A673 (cell line): ENCODE measurements around the gene IRF2BP2. TPM values are rescaled to one million over a fixed set of nuclear protein-coding genes. Genes with fewer than 3 reads are reported as not detected.
"Not testable (repeated sequence)": the region's sequence is repeated elsewhere in the genome, so short reads cannot be mapped to it uniquely, and the experiment has no call there.

Experiments used
- BruUV-seq: library from RNA; stranded (reverse); fragments of 400-500 nt; replicated peaks from 2 replicates; lab custom pipeline; 2021; lab: Mats Ljungman, UMichigan
- CTCF ChIA-PET: fragments of 300-600 bp; sonication (Branson Sonifier 250); formaldehyde crosslinking; loops from one replicate; lab custom pipeline; 2022; ENCODE audit warnings: antibody characterized with exemption; lab: Charles Lee
- POLR2A ChIA-PET: fragments of 300-600 bp; sonication (Branson Sonifier 250); formaldehyde crosslinking; loops from one replicate; lab custom pipeline; 2022; ENCODE audit warnings: antibody characterized with exemption; ENCODE audit not compliant: low non-redundant PET; lab: Charles Lee
- DNase-seq: peaks from one replicate; pipeline ENCODE4 v3.0.0-alpha.2; 2015; ENCODE audit warnings: low spot score
- H3K27ac ChIP-seq: fragments of 200-600 bp; sonication (generic); 2 replicates; pipeline ENCODE4 v1.5.1; 2016; ENCODE audit warnings: mixed run types, low read depth, mild to moderate bottlenecking, mixed read lengths, antibody characterized with exemption, low read length; ENCODE audit not compliant: poor library complexity, severe bottlenecking
- H3K27me3 ChIP-seq: fragments of 200-600 bp; sonication (generic); replicated peaks from 2 replicates; pipeline ENCODE4 v1.6.1; 2017; ENCODE audit warnings: mixed run types, low read depth, mild to moderate bottlenecking, mixed read lengths, antibody characterized with exemption, low read length; ENCODE audit not compliant: insufficient read depth, poor library complexity
- H3K36me3 ChIP-seq: fragments of 200-600 bp; sonication (generic); 2 replicates; pipeline ENCODE4 v1.6.1; 2016; ENCODE audit warnings: mixed run types, mild to moderate bottlenecking, mixed read lengths, antibody characterized with exemption, low read length; ENCODE audit not compliant: insufficient read depth, poor library complexity, severe bottlenecking
- H3K4me1 ChIP-seq: fragments of 200-600 bp; sonication (generic); 2 replicates; pipeline ENCODE4 v1.6.1; 2017; ENCODE audit warnings: mixed run types, mild to moderate bottlenecking, mixed read lengths, antibody characterized with exemption, low read length; ENCODE audit not compliant: insufficient read depth, poor library complexity, severe bottlenecking
- H3K4me3 ChIP-seq: fragments of 200-600 bp; sonication (generic); 2 replicates; pipeline ENCODE4 v1.5.1; 2016; ENCODE audit warnings: low read depth, mixed run types, mild to moderate bottlenecking, mixed read lengths, low read length; ENCODE audit not compliant: poor library complexity, severe bottlenecking
- H3K9me3 ChIP-seq: fragments of 200-600 bp; sonication (generic); 2 replicates; pipeline ENCODE4 v1.6.1; 2016; ENCODE audit warnings: mixed run types, low read depth, mild to moderate bottlenecking, mixed read lengths, antibody characterized with exemption, low read length; ENCODE audit not compliant: poor library complexity, severe bottlenecking
- EZH2 ChIP-seq: fragments of 200-600 bp; sonication (generic); IDR thresholded peaks from 2 replicates; pipeline ENCODE4 v1.6.1; 2017; ENCODE audit warnings: borderline replicate concordance, low read depth, mild to moderate bottlenecking, mixed read lengths, antibody characterized with exemption, low read length; ENCODE audit not compliant: poor library complexity, severe bottlenecking
- intact Hi-C: fragments of 100-400 bp; cut with micrococcal nuclease; formaldehyde crosslinking; loops from one replicate; pipeline ENCODE4 v1.10.0; 2022; ENCODE audit not compliant: unreplicated experiment
- total RNA-seq: library from RNA; stranded (reverse); gene quantifications from 2 replicates; pipeline ENCODE4 v1.2.3, GENCODE V29; 2021
- TF ChIP-seq, protein P1 (sequence below): fragments of 300-800, 200-600 bp; sonication (generic); conservative IDR thresholded peaks from 2 replicates; pipeline ENCODE4 v1.5.1; 2017; ENCODE audit warnings: low read depth, mild to moderate bottlenecking, antibody characterized with exemption, low read length, moderate library complexity, mixed read lengths

The IRF2BP2 gene
- total RNA-seq, 1 experiment from 2014 or later = 43.8 TPM

DNA sequence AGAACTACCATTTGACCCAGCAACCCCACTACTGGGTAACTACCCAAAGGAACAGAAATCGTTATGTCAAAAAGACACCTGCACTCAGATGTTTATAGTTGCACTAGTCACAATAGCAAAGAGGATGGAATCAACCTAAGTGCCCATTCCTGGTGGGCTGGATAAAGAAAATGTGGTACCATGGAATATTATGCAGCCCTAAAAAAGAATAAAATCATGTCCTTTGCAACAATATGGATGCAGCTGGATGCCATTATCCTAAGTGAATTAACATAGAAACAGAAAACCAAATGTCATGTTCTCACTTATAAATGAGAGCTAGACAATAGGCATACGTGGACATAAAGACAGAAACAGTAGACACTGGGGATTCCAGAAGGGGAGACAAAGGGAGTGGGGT lies 32.5 kb upstream of the IRF2BP2 start:
- intact Hi-C loops = no loop called here
- DNase-seq = no peak
- Histone ChIP-seq H3K27ac (no peak overlapping the region), H3K4me1 (no peaks in the 10 kb centered on the region), H3K9me3 (no peaks in the 10 kb centered on the region), H3K4me3 (no peak overlapping the region), H3K36me3 (no peaks in the 10 kb centered on the region), H3K27me3 (no peaks in the 10 kb centered on the region)
- TF ChIP-seq, protein P1, sequence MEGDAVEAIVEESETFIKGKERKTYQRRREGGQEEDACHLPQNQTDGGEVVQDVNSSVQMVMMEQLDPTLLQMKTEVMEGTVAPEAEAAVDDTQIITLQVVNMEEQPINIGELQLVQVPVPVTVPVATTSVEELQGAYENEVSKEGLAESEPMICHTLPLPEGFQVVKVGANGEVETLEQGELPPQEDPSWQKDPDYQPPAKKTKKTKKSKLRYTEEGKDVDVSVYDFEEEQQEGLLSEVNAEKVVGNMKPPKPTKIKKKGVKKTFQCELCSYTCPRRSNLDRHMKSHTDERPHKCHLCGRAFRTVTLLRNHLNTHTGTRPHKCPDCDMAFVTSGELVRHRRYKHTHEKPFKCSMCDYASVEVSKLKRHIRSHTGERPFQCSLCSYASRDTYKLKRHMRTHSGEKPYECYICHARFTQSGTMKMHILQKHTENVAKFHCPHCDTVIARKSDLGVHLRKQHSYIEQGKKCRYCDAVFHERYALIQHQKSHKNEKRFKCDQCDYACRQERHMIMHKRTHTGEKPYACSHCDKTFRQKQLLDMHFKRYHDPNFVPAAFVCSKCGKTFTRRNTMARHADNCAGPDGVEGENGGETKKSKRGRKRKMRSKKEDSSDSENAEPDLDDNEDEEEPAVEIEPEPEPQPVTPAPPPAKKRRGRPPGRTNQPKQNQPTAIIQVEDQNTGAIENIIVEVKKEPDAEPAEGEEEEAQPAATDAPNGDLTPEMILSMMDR = no peak
- no peak for TF ChIP-seq EZH2
- BruUV-seq = no TSS peak
- POLR2A ChIA-PET = no interaction called here
- CTCF ChIA-PET = no interaction called here

DNA sequence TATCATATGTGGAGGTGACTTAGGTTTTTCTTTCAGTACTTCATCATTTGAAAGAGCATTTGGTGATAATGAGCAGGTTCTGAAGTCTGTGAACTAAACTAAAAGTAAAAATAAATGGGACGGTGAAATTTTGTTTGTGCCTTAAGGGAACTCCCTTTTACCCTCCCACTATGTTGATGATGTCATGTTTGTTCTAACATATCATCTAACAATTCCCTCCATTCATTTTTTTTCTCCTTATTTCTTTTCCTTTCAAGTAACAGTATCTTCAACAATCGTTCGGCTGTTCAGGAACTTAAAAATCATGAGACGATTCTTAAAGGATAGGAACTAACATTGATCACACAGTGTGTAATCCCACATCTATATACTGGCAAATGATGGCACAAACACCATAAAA lies 30.0 kb upstream of the IRF2BP2 start:
- no peaks in the 10 kb centered on the region for H3K27me3 ChIP-seq
- H3K36me3 ChIP-seq = no peaks in the 10 kb centered on the region
- H3K4me3 ChIP-seq = no peak overlapping the region
- intact Hi-C loops = no loop called here
- no peak for TF ChIP-seq EZH2
- TF ChIP-seq, protein P1 = no peak
- H3K4me1 ChIP-seq = no peaks in the 10 kb centered on the region
- no peak overlapping the region for H3K27ac ChIP-seq
- no TSS peak for BruUV-seq
- DNase-seq = no peak
- CTCF ChIA-PET = no interaction called here
- H3K9me3 ChIP-seq = no peaks in the 10 kb centered on the region
- POLR2A ChIA-PET = no interaction called here

DNA sequence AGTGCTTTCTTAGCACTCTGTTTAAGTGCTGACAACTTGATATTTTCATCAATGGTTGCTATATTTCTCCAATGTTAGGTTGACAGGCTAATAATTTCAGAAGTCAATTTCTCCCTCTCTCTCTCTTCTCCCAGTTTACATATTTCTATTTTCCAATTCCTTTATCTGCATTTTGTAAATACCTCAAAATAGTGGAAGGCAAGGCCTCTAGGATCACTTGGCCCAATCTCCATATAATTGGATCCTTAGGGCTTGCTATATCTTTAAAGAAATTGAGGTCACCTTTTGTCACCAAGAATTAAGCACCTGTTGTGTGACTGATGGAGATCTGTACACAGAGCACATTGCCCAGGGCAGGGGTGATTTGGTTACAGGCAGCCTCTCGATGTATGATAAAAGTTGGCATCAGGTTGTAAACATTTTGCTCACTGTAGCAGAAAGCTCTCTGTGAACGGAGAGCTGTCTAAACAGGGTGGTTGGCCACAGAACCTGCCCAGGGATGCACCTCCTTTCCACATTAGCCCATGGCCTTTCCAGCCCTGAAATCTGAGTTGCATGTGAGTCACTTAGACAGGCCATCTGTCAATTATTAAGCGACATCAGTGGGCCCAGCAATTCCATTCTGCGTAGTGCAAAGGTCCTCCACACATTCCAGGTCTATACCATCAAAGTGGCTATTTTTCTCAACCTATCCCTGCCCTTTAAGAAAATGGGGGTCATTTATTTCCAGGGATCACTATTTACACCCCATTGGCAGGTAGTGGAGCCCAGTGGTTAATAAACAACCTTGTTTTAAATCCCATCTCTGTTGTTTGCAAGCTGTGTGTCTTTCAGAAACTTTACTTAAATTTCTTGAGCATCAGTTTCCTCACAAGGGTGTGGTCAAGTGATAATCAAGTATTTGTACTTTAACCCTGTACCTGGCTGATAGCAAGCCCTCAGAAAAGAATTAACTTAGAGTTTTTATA lies 29.1 kb upstream of the IRF2BP2 start:
- TF ChIP-seq, protein P1 = no peak
- Histone ChIP-seq H3K36me3 (no peaks in the 10 kb centered on the region), H3K4me1 (no peaks in the 10 kb centered on the region), H3K4me3 (no peak overlapping the region), H3K9me3 (no peaks in the 10 kb centered on the region), H3K27me3 (no peaks in the 10 kb centered on the region), H3K27ac (no peak overlapping the region)
- intact Hi-C loops = no loop called here
- POLR2A ChIA-PET = no interaction called here
- DNase-seq = no peak
- CTCF ChIA-PET = no interaction called here
- no TSS peak for BruUV-seq

DNA sequence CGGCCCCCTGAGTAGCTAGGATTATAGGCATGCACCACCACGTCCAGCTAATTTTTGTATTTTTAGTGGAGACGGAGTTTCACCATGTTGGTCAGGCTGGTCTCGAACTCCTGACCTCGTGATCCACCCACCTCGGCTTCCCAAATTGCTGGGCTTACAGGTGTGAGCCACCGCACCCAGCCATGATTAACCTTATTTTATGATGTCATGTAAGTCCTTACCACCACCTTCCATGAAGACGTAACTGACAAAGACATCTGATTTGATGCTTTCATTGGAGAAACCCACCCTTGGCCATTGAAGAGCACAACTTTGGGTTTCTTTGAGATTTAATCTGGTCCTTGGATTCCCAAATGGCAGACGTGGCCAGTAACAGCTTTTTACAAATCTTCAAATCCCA lies 24.9 kb upstream of the IRF2BP2 start:
- DNase-seq, H3K27ac ChIP-seq, H3K4me1 ChIP-seq, CTCF ChIA-PET, H3K9me3 ChIP-seq, BruUV-seq, POLR2A ChIA-PET, intact Hi-C loops, H3K27me3 ChIP-seq, H3K4me3 ChIP-seq, H3K36me3 ChIP-seq: not testable (repeated sequence)
